Stimulated activated CD4-positive, alpha-beta T cell treated with anti-CD3 and anti-CD28 coated beads, Interleukin-1b, Interleukin-23, amount 100 ng/mL, for 1 hour (primary cell): ENCODE results near the gene POTEF.
"Not testable (repeated sequence)": the region's sequence is repeated elsewhere in the genome, so short reads cannot be mapped to it uniquely, and the experiment has no call there.

Experiments
- DNase-seq, 2 donors: peaks; one replicate each; pipeline ENCODE4 v3.0.0-alpha.2; 2020; ENCODE audit warnings: low read depth in 2 of 2

Gene POTEF

GRCh38 chr2:130129120-130129829 is at the start of gene POTEF:
TSS of gene POTEF (minus strand) at chr2:130129222. CDS start at chr2:130120515, 8,707 bp downstream.
- not testable (repeated sequence) for DNase-seq

GRCh38 chr2:130174866-130175265 is 45.8 kb upstream of the POTEF start:
- not testable (repeated sequence) for DNase-seq

- no peak for DNase-seq
Measured at GRCh38 chr2:130169896-130170295, 40.9 kb upstream of the POTEF start.

GRCh38 chr2:130169163-130169562 is 40.1 kb upstream of the POTEF start:
- not testable (repeated sequence) for DNase-seq

- DNase-seq, result not testable (repeated sequence)
Measured at GRCh38 chr2:130166611-130167010, 37.6 kb upstream of the POTEF start.

GRCh38 chr2:130165293-130166016 is 36.4 kb upstream of the POTEF start:
- no peak for DNase-seq

GRCh38 chr2:130162968-130163367 is 33.9 kb upstream of the POTEF start:
- DNase-seq, result no peak

- not testable (repeated sequence) for DNase-seq
Measured at GRCh38 chr2:130162486-130162885, 33.5 kb upstream of the POTEF start.

GRCh38 chr2:130160838-130161705 is 32.0 kb upstream of the POTEF start:
- DNase-seq, result not testable (repeated sequence)

GRCh38 chr2:130160131-130160530 is 31.1 kb upstream of the POTEF start:
- DNase-seq, result no peak

GRCh38 chr2:130159376-130159775 is 30.4 kb upstream of the POTEF start:
- DNase-seq, result not testable (repeated sequence)

- DNase-seq, result no peak
Measured at GRCh38 chr2:130158631-130159030, 29.6 kb upstream of the POTEF start.

GRCh38 chr2:130157825-130158514 is 28.9 kb upstream of the POTEF start:
- not testable (repeated sequence) for DNase-seq

GRCh38 chr2:130157354-130157753 is 28.3 kb upstream of the POTEF start:
- not testable (repeated sequence) for DNase-seq

GRCh38 chr2:130156624-130157004 is 27.6 kb upstream of the POTEF start:
- DNase-seq, result no peak

- DNase-seq, result not testable (repeated sequence)
Measured at GRCh38 chr2:130155956-130156623, 27.1 kb upstream of the POTEF start.

GRCh38 chr2:130154773-130155765 is 26.0 kb upstream of the POTEF start:
- DNase-seq, result no peak

- DNase-seq, result not testable (repeated sequence)
Measured at GRCh38 chr2:130154423-130154770, 25.4 kb upstream of the POTEF start.

- DNase-seq, result not testable (repeated sequence)
Measured at GRCh38 chr2:130153721-130154422, 24.9 kb upstream of the POTEF start.
